ENCODE data around the gene FKBP1A. TPM values are rescaled to one million over a fixed set of nuclear protein-coding genes. Genes with fewer than 3 reads are reported as not detected.

Gene FKBP1A
- total and polyA plus RNA-seq, 9 of the 15 experiments (the other 6 are each of a cell fraction or from before 2014, with no cell fraction given) = 48.8 to 502 (median 89.6) TPM

- Histone ChIP-seq H3K4me1 (replicated peaks in 1 of 2; ENCODE audit: control insufficient read depth in 2 of 2, insufficient read depth in 2 of 2, low read length in 2 of 2) (peaks cover 16 to 36% of the 10 kb centered on the region in 2 experiments; a peak in 4 of 5 replicates), H3K4me3 (no peak overlapping the region), H3K27me3 (ENCODE audit: control insufficient read depth in 2 of 2, insufficient read depth in 2 of 2, low read length in 2 of 2) (no peaks in the 10 kb centered on the region), H2AFZ (ENCODE audit: low read depth, low read length) (no peak overlapping the region), H3K9me3 (replicated peaks; ENCODE audit: control insufficient read depth, insufficient read depth, low read depth, low read length) (no peaks in the 10 kb centered on the region), H3K9ac (ENCODE audit: insufficient read depth in 1 of 2, low read depth in 2 of 2, low read length in 2 of 2) (peak overlapping the region in 1 of 2 experiments; percentile 66; a peak in 1 of 4 replicates), H4K20me1 (replicated peaks; ENCODE audit: control insufficient read depth, insufficient read depth, low read length) (peaks cover 7% of the 10 kb centered on the region; the same call in 1 of the 2 replicates), H3K9me1 (ENCODE audit: control insufficient read depth, insufficient read depth, low read length) (no peaks in the 10 kb centered on the region), H3K4me2 (ENCODE audit: insufficient read depth, low read length) (no peak overlapping the region), H3K79me2 (ENCODE audit: control insufficient read depth, insufficient read depth, low read length) (peaks cover 44% of the 10 kb centered on the region), H3K27ac (ENCODE audit: extremely low read depth, low read depth, low read length) (no peak overlapping the region), H3K36me3 (ENCODE audit: control insufficient read depth, insufficient read depth, low read length) (peaks cover 14% of the 10 kb centered on the region; the same call in 2 of the 3 replicates)
- intact Hi-C loops (cut with micrococcal nuclease) = loop anchor here (5.0 to 10.0 kb wide), 2 partner anchors 64 to 137 kb away; partner anchors contain the start of genes FKBP1A and NSFL1C
- 0 out of 2 replicates have a peak, but pooled peaks have one; percentile 20 for TF ChIP-seq ZNF263 (CRISPR knock-in tag; IDR thresholded peaks at IDR 0.05; ENCODE audit: borderline replicate concordance)
- TF ChIP-seq FUS (optimal IDR thresholded peaks at IDR 0.05; ENCODE audit: low read depth, low read length) = no peak
- POLR2A ChIA-PET = interaction anchor here (0.6 to 0.9 kb wide), 2 partner anchors 64 to 102 kb away, joined by 3 read pairs; partner anchors contain the start of genes FKBP1A and RAD21L1
- CTCF ChIA-PET (ENCODE audit: low intra/inter-chr PET ratio) = no interaction called here
- DNase-seq (ENCODE audit: extremely low read depth in 1 of 4, low spot score in 3 of 4) (no peak), FAIRE-seq (no peak), ATAC-seq (no peak)
- 75% methylated on average over 4 of the region's 7 CpGs for WGBS (ENCODE audit: insufficient coverage, low coverage, missing lambda C conversion rate)
- in situ Hi-C loops (cut with MboI) = no loop called here
- no TSS peak for BruUV-seq (replicated peaks)
Measured at GRCh38 chr20:1327827-1328679, 64.8 kb downstream of the FKBP1A start.

GRCh38 chr20:1327241-1327653, 65.6 kb downstream of the FKBP1A start:
- ChIA-PET POLR2A (interaction anchor here (0.6 to 0.9 kb wide), 4 partner anchors 46 to 101 kb away, joined by 3 read pairs; partner anchors contain the start of genes FKBP1A and RAD21L1), CTCF (ENCODE audit: low intra/inter-chr PET ratio) (no interaction called here)
- FAIRE-seq (no peak), ATAC-seq (no peak), DNase-seq (ENCODE audit: extremely low read depth in 1 of 4, low spot score in 3 of 4) (peak in 1 of 4 experiments; percentile 16)
- intact Hi-C loops (cut with micrococcal nuclease) = loop anchor here (5.0 to 10.0 kb wide), 2 partner anchors 65 to 138 kb away; partner anchors contain the start of genes FKBP1A and NSFL1C
- Histone ChIP-seq H3K4me2 (ENCODE audit: insufficient read depth, low read length) (no peak overlapping the region), H3K4me3 (no peak overlapping the region), H3K9ac (ENCODE audit: insufficient read depth in 1 of 2, low read depth in 2 of 2, low read length in 2 of 2) (no peak overlapping the region; a peak in 1 of 4 replicates), H3K9me3 (replicated peaks; ENCODE audit: control insufficient read depth, insufficient read depth, low read depth, low read length) (no peaks in the 10 kb centered on the region), H3K9me1 (ENCODE audit: control insufficient read depth, insufficient read depth, low read length) (no peaks in the 10 kb centered on the region), H3K27ac (ENCODE audit: extremely low read depth, low read depth, low read length) (no peak overlapping the region), H3K4me1 (replicated peaks in 1 of 2; ENCODE audit: control insufficient read depth in 2 of 2, insufficient read depth in 2 of 2, low read length in 2 of 2) (peaks cover 16 to 36% of the 10 kb centered on the region in 2 experiments; a peak in 4 of 5 replicates), H4K20me1 (replicated peaks; ENCODE audit: control insufficient read depth, insufficient read depth, low read length) (peaks cover 7% of the 10 kb centered on the region; the same call in 1 of the 2 replicates), H3K27me3 (ENCODE audit: control insufficient read depth in 2 of 2, insufficient read depth in 2 of 2, low read length in 2 of 2) (no peaks in the 10 kb centered on the region), H2AFZ (ENCODE audit: low read depth, low read length) (no peak overlapping the region), H3K36me3 (ENCODE audit: control insufficient read depth, insufficient read depth, low read length) (peaks cover 9% of the 10 kb centered on the region; the same call in 2 of the 3 replicates), H3K79me2 (ENCODE audit: control insufficient read depth, insufficient read depth, low read length) (peaks cover 44% of the 10 kb centered on the region)
- TF ChIP-seq EGR1 (conservative IDR thresholded peaks at IDR 0.05) = peak; percentile 54
- peak; percentile 35; the same call in 1 of the 2 replicates for TF ChIP-seq RFX1 (IDR thresholded peaks at IDR 0.05)
- no peak for TF ChIP-seq DLX4 (CRISPR knock-in tag; IDR thresholded peaks at IDR 0.05)
- TF ChIP-seq MLX (CRISPR knock-in tag; conservative IDR thresholded peaks at IDR 0.05) = no peak
- in situ Hi-C loops (cut with MboI) = no loop called here
- 76% methylated on average over 5 of the region's 8 CpGs for WGBS (ENCODE audit: insufficient coverage, low coverage, missing lambda C conversion rate)
- BruUV-seq (replicated peaks) = no TSS peak

Measured in K562 (cell line).